HG03439 (cell line): ENCODE data around the gene CLEC17A.

Experiments used
- ATAC-seq: cut with Tn5 transposase; IDR thresholded peaks from one replicate; pipeline ENCODE4 v1.9.1; 2021; ENCODE audit warnings: mild to moderate bottlenecking, moderate library complexity; ENCODE audit not compliant: unreplicated experiment

The CLEC17A gene

DNA sequence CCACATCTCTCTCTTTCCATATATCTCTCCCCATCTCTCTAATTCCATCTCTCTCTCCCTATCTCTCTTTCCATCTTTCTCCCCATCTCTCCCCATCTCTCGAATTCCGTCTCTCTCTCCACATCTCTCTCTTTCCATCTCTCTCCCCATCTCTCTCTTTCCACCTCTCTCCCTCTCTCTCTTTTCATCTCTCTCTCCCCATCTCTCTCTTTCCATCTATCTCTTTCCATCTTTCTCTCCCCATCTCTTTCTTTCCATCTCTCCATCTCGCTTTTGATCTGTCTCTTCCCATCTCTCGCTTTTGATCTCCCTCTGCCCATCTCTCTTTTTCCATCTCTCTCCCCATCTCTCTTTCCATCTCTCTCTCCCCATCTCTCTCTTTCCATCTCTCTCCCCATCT, 66.1 kb downstream of the CLEC17A start:
- no peak for ATAC-seq

DNA sequence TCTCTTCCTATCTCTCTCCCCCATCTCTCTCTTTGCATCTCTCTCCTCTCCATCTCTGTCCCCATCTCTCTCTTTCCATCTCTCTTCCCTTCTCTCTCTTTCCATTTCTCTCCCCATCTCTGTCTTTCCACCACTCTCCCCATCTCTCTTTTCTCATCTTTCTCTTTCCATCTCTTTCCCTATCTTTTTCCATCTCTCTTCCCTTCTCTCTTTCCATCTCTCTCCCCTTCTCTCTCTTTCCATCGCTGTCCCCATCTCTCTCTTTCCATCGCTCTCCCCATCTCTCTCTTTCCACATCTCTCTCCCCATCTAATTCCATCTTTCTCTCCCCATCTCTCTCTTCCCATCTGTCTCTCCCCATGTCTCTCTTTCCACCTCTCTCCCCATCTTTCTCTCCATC, 67.3 kb downstream of the CLEC17A start:
- ATAC-seq: no peak

GRCh38 chr19:14654786-14655560, 72.1 kb downstream of the CLEC17A start:
- no peak for ATAC-seq

DNA sequence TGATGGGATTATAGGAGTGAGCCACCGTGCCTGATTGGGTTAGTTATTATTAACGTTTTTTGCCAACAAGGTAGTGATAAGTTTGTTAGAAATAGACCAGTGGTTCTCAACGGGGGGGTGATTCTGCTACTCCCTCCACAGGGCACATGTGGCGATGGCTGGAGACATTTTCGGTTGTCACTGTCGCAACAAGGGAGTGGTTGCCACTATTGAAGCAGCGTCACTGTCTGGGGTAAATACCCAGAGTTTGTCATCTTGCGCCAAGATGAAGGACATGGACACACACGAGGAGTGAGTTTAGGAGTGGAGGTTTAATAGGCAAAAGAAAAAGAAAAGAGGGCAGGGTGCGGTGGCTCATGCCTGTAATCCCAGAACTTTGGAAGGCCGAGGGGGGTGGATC, 72.8 kb downstream of the CLEC17A start:
- ATAC-seq: no peak

DNA sequence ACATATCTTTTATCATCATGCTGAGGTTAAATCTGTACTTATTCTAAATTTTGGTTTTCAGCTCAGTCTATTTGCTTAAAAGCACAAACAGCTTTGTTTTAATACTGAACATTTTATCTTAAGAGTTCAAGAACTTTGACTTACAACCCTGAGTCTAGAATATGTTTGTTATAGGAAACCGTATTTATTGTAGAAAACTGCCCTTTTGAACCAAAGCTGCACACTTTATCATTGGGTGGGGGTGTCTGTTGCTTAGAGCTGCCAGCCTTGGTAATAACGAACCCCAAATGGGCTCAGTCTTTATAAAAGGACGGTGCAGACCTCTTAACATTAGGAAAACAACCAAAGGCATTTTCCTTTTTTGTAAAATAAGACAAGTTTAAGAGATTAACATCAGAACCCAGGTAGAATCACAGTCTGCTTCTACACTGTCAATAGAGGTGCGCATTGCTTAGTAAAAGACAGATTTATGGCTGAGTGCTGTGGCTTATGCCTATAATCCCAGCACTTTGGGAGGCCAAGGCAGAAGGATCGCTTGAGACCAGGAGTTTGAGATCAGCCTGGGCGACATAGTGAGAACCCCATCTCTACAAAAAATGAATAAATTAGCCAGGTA, 77.1 kb downstream of the CLEC17A start:
- no peak for ATAC-seq

DNA sequence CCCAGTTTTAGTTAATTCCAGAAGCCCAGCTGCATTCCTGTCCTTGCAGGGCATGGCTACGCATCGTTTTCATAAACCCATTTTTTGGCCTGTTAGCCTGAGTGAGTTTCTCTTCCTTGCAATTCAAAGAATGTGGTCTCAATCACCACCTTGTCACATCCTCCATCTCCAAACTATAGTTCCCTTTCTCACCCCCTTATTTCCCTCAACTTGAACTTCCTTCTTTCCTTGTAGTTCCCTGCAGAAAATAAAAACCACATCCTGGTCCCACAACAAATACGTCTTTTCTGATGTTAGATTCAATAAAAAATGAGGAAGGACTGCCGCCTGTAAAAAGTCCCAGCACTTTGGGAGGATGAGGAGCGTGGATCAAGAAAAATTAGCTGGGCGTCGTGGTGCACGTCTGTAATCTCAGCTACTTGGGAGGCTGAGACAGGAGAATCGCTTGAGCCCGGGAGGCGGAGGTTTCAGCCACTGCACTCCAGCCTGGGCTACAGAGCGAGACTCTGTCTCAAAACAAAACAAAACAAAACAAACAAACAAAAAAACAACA, 78.6 kb downstream of the CLEC17A start:
- ATAC-seq: no peak
